HG03457 (cell line): ENCODE results near the gene NAA20.
"Not testable (repeated sequence)": the region's sequence is repeated elsewhere in the genome, so short reads cannot be mapped to it uniquely, and the experiment has no call there.

ENCODE experiments used
- ATAC-seq: cut with Tn5 transposase; IDR thresholded peaks from one replicate; pipeline ENCODE4 v1.9.1; 2021; ENCODE audit warnings: moderate number of reproducible peaks; ENCODE audit not compliant: unreplicated experiment

Gene NAA20

GRCh38 chr20:19991308-19991707 is 25.9 kb upstream of the NAA20 start:
- no peak for ATAC-seq

GRCh38 chr20:19991854-19992253 is 25.3 kb upstream of the NAA20 start:
- ATAC-seq: no peak

GRCh38 chr20:19992996-19993908 is 23.9 kb upstream of the NAA20 start:
- ATAC-seq: no peak

- no peak for ATAC-seq
These were observed 23.0 kb upstream of the NAA20 start for GRCh38 chr20:19993958-19994669.

GRCh38 chr20:19995220-19995863 is 21.8 kb upstream of the NAA20 start:
- no peak for ATAC-seq

GRCh38 chr20:19996222-19996621 is 20.9 kb upstream of the NAA20 start:
- ATAC-seq: no peak

GRCh38 chr20:19996917-19997316 is 20.2 kb upstream of the NAA20 start:
- ATAC-seq: no peak

GRCh38 chr20:19998990-19999705 is 18.0 kb upstream of the NAA20 start:
- no peak for ATAC-seq

- no peak for ATAC-seq
These were observed 16.8 kb upstream of the NAA20 start for GRCh38 chr20:20000211-20000968.

- no peak for ATAC-seq
These were observed 14.8 kb upstream of the NAA20 start for GRCh38 chr20:20002101-20002998.

- no peak for ATAC-seq
These were observed 13.9 kb upstream of the NAA20 start for GRCh38 chr20:20003031-20003954.

- ATAC-seq: not testable (repeated sequence)
These were observed 13.2 kb upstream of the NAA20 start for GRCh38 chr20:20003955-20004322.

GRCh38 chr20:20005342-20005741 is 11.8 kb upstream of the NAA20 start:
- no peak for ATAC-seq

- ATAC-seq: no peak
These were observed 7.3 kb upstream of the NAA20 start for GRCh38 chr20:20009784-20010253.

GRCh38 chr20:20010639-20011500 is 6.3 kb upstream of the NAA20 start:
- ATAC-seq: no peak

- no peak for ATAC-seq
These were observed 4.6 kb upstream of the NAA20 start for GRCh38 chr20:20012541-20012940.

- ATAC-seq: no peak
These were observed 2.5 kb upstream of the NAA20 start for GRCh38 chr20:20014659-20015058.
